Measurements from ENCODE around the gene TMEM129.

DNA sequence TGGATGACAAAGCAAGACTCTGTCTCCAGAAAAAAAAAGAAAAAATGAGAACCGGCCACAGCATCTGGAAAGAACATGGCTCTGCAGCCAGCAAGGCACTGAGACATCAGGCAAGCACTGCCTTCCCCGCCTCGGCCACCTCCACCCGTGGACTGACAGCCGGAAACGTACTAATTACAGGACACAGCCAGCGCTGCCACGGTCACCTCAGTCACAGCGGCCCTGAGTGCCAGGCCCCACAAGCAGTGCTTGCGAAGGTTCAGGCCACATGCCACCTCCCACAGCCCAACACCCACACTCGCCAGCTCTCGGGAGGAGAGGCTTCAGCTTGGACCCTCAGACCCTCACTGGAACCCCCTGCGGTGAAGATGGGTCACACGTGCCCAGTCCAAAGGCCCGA, 53.9 kb downstream of the TMEM129 start:
- TF ChIP-seq, protein P1, sequence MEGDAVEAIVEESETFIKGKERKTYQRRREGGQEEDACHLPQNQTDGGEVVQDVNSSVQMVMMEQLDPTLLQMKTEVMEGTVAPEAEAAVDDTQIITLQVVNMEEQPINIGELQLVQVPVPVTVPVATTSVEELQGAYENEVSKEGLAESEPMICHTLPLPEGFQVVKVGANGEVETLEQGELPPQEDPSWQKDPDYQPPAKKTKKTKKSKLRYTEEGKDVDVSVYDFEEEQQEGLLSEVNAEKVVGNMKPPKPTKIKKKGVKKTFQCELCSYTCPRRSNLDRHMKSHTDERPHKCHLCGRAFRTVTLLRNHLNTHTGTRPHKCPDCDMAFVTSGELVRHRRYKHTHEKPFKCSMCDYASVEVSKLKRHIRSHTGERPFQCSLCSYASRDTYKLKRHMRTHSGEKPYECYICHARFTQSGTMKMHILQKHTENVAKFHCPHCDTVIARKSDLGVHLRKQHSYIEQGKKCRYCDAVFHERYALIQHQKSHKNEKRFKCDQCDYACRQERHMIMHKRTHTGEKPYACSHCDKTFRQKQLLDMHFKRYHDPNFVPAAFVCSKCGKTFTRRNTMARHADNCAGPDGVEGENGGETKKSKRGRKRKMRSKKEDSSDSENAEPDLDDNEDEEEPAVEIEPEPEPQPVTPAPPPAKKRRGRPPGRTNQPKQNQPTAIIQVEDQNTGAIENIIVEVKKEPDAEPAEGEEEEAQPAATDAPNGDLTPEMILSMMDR (IDR thresholded peaks at IDR 0.05) = no peak
- TF ChIP-seq POLR2A (IDR thresholded peaks at IDR 0.05) = no peak
